HG03565 (cell line): Measurements from ENCODE around the gene MARCO.

Source experiments
- ATAC-seq: cut with Tn5 transposase; IDR thresholded peaks from one replicate; pipeline ENCODE4 v1.9.1; 2021; ENCODE audit warnings: mild to moderate bottlenecking, moderate library complexity; ENCODE audit not compliant: unreplicated experiment

MARCO gene

GRCh38 chr2:118942031-118942430 lies at the start of gene MARCO:
TSS of gene MARCO (plus strand) at chr2:118942194. CDS start at chr2:118942301, 107 bp downstream.
- ATAC-seq: no peak

GRCh38 chr2:118893100-118893499 lies 48.9 kb upstream of the MARCO start:
- ATAC-seq: no peak

- no peak for ATAC-seq
Observed at GRCh38 chr2:118902266-118903028, 39.5 kb upstream of the MARCO start.

- ATAC-seq: no peak
Observed at GRCh38 chr2:118903029-118903351, 39.0 kb upstream of the MARCO start.

GRCh38 chr2:118903551-118904479 lies 38.2 kb upstream of the MARCO start:
- ATAC-seq: no peak

GRCh38 chr2:118905206-118905605 lies 36.8 kb upstream of the MARCO start:
- no peak for ATAC-seq

GRCh38 chr2:118906186-118906585 lies 35.8 kb upstream of the MARCO start:
- no peak for ATAC-seq

- ATAC-seq: no peak
Observed at GRCh38 chr2:118907759-118908158, 34.2 kb upstream of the MARCO start.

- no peak for ATAC-seq
Observed at GRCh38 chr2:118909191-118909590, 32.8 kb upstream of the MARCO start.

GRCh38 chr2:118911166-118911856 lies 30.7 kb upstream of the MARCO start:
- ATAC-seq: no peak

- ATAC-seq: no peak
Observed at GRCh38 chr2:118911936-118912335, 30.1 kb upstream of the MARCO start.

- no peak for ATAC-seq
Observed at GRCh38 chr2:118913131-118913802, 28.7 kb upstream of the MARCO start.

GRCh38 chr2:118913803-118914645 lies 28.0 kb upstream of the MARCO start:
- ATAC-seq: no peak

- ATAC-seq: no peak
Observed at GRCh38 chr2:118914721-118915453, 27.1 kb upstream of the MARCO start.

- ATAC-seq: no peak
Observed at GRCh38 chr2:118918017-118918416, 24.0 kb upstream of the MARCO start.

- ATAC-seq: no peak
Observed at GRCh38 chr2:118921646-118922045, 20.3 kb upstream of the MARCO start.

GRCh38 chr2:118922254-118922653 lies 19.7 kb upstream of the MARCO start:
- ATAC-seq: no peak

- no peak for ATAC-seq
Observed at GRCh38 chr2:118923371-118923770, 18.6 kb upstream of the MARCO start.

GRCh38 chr2:118925476-118925875 lies 16.5 kb upstream of the MARCO start:
- no peak for ATAC-seq
